Kidney (tissue), 14 donors: ENCODE data around the gene ACOT13. TPM values are rescaled to one million over a fixed set of nuclear protein-coding genes. Genes with fewer than 3 reads are reported as not detected.

Experiments
- DNase-seq, 5 donors: peaks; one replicate each; pipeline ENCODE4 v3.0.0-alpha.2; 2013 to 2020
- FAIRE-seq: peaks from 2 replicates; lab custom pipeline; 2012; peaks lifted over from hg19 to GRCh38; lab: Jason Lieb, UNC
- H3K27ac ChIP-seq, 2 donors: one replicate each; pipeline ENCODE4 v1.7.0; 2013; ENCODE audit warnings: low read depth in 2 of 2, low read length in 2 of 2, inconsistent platforms in 1 of 2
- H3K27me3 ChIP-seq: one replicate; pipeline ENCODE4 v1.7.1; 2013; ENCODE audit warnings: low read length, inconsistent platforms; ENCODE audit not compliant: control insufficient read depth, insufficient read depth
- H3K36me3 ChIP-seq, 3 donors: one replicate each; pipeline versions ENCODE4 v1.7.0 to v1.7.1; 2013; ENCODE audit warnings: low read length in 3 of 3, control low read depth in 1 of 3, inconsistent platforms in 1 of 3; ENCODE audit not compliant: insufficient read depth in 3 of 3, control insufficient read depth in 2 of 3
- H3K4me1 ChIP-seq, 3 donors: one replicate each; pipeline versions ENCODE4 v1.7.0 to v1.7.1; 2013; ENCODE audit warnings: low read length in 3 of 3, inconsistent platforms in 1 of 3, low read depth in 1 of 3; ENCODE audit not compliant: control insufficient read depth in 2 of 3, insufficient read depth in 2 of 3
- H3K4me3 ChIP-seq, 3 donors: one replicate each; pipeline versions ENCODE4 v1.7.0 to v1.8.1; 2013; ENCODE audit warnings: low read length in 3 of 3, control low read depth in 1 of 3, inconsistent platforms in 1 of 3
- H3K9ac ChIP-seq, 3 donors: one replicate each; pipeline versions ENCODE4 v1.7.0 to v1.7.1; 2013; ENCODE audit warnings: low read length in 3 of 3, control low read depth in 1 of 3, inconsistent platforms in 1 of 3
- H3K9me3 ChIP-seq, 3 donors: one replicate each; pipeline versions ENCODE4 v1.7.0 to v1.7.1; 2013; ENCODE audit warnings: low read length in 3 of 3, control low read depth in 1 of 3, inconsistent platforms in 1 of 3; ENCODE audit not compliant: control insufficient read depth in 2 of 3, insufficient read depth in 1 of 3
- CTCF ChIP-seq: IDR thresholded peaks from 3 replicates; pipeline ENCODE4 v1.5.1; 2012; ENCODE audit warnings: mild to moderate bottlenecking, moderate library complexity, borderline replicate concordance; ENCODE audit not compliant: insufficient read depth; ENCODE audit errors: extremely low read depth
- intact Hi-C: fragments of 100-400 bp; cut with DNase I; formaldehyde crosslinking; loops from one replicate; pipeline ENCODE4 v1.11.1; 2022
- polyA plus RNA-seq: library from polyadenylated mRNA; stranded (reverse); fragments of 350-450 nt; fragmentation: Illumina TruSeq; extraction: RNeasy Lipid Tissue Mini Kit (QIAGEN cat#74804); gene quantifications from one replicate; pipeline ENCODE4 v1.2.3, GENCODE V29; 2014; ENCODE audit warnings: low read depth, low replicate concordance; ENCODE audit not compliant: insufficient read depth
- total RNA-seq: library from RNA; stranded (reverse); fragmentation: NEBNext Ultra II Directional; extraction: Animal tissue kit (Norgen Biotek cat#: 25700); gene quantifications from one replicate; pipeline ENCODE4 v1.2.1, GENCODE V29; 2021
- donor health status: control.
- donor health status: control.
- donor health status: control.
- donor health status: control.
- donor health status: control.
- donor health status: DM: yes; HTN: yes; CAD: no.
- donor health status: Normal renal cell carcinoma (clear cell type).

ACOT13 gene
- total and polyA plus RNA-seq, 2 donors from 2014 or later = 15.3 to 109 TPM

GRCh38 chr6:24662236-24662635, 4.6 kb upstream of the ACOT13 start:
- H3K9ac ChIP-seq = no peak overlapping the region
- intact Hi-C loops = no loop called here
- no peak for FAIRE-seq

GRCh38 chr6:24663189-24663588, 3.7 kb upstream of the ACOT13 start:
- no peak overlapping the region for H3K9ac ChIP-seq
- H3K4me1 ChIP-seq = peaks cover 3 to 21% (median 15%) of the 10 kb centered on the region in 3 donors
- no peaks in the 10 kb centered on the region for H3K9me3 ChIP-seq
- no peaks in the 10 kb centered on the region for H3K27me3 ChIP-seq
- FAIRE-seq (no peak), DNase-seq (no peak)
- peaks cover 0 to 10% (median 8%) of the 10 kb centered on the region in 3 donors for H3K36me3 ChIP-seq
- peak overlapping the region in 2 of 3 donors; percentile 9 to 11 for H3K4me3 ChIP-seq
- H3K27ac ChIP-seq = peak overlapping the region; percentile 30 to 32
- TF ChIP-seq CTCF = no peak
- intact Hi-C loops = no loop called here

More at GRCh38 chr6:24662236-24662635, 4.6 kb upstream of the ACOT13 start:
- Histone ChIP-seq H3K9me3 (no peaks in the 10 kb centered on the region), H3K4me1 (peaks cover 3 to 15% (median 15%) of the 10 kb centered on the region in 3 donors), H3K27ac (no peak overlapping the region), H3K27me3 (no peaks in the 10 kb centered on the region), H3K36me3 (peaks cover 0 to 10% (median 8%) of the 10 kb centered on the region in 3 donors), H3K4me3 (no peak overlapping the region)
- no peak for TF ChIP-seq CTCF
- no peak for DNase-seq

GRCh38 chr6:24664046-24664987, 2.6 kb upstream of the ACOT13 start:
- Histone ChIP-seq H3K9ac (peak overlapping the region in 1 of 3 donors; percentile 96), H3K27me3 (no peaks in the 10 kb centered on the region), H3K27ac (peak overlapping the region; percentile 30 to 32), H3K4me1 (peaks cover 3 to 21% (median 15%) of the 10 kb centered on the region in 3 donors), H3K36me3 (peaks cover 0 to 10% (median 8%) of the 10 kb centered on the region in 3 donors), H3K4me3 (peak overlapping the region in 2 of 3 donors; percentile 99 to 100), H3K9me3 (no peaks in the 10 kb centered on the region)
- FAIRE-seq (no peak), DNase-seq (peak in 1 of 5 donors; percentile 21)
- intact Hi-C loops = no loop called here
- TF ChIP-seq CTCF = no peak
